ENCODE measurements around the gene KCNB1. TPM values are rescaled to one million over a fixed set of nuclear protein-coding genes. Genes with fewer than 3 reads are reported as not detected.

Gene KCNB1
- total RNA-seq, 1 experiment from 2014 or later: not detected

- BruUV-seq (replicated peaks): no TSS peak
- intact Hi-C loops (cut with micrococcal nuclease; ENCODE audit: unreplicated experiment): loop anchor here (2.0 kb wide), 1 partner anchor 278 kb away; no protein-coding TSS in a partner anchor
- peaks cover 86% of the 10 kb centered on the region for H3K27me3 Mint-ChIP-seq (ENCODE audit: unreplicated experiment)
These were observed 151.5 kb downstream of the KCNB1 start for GRCh38 chr20:49330701-49331615.

GRCh38 chr20:49328790-49329189 is 153.7 kb downstream of the KCNB1 start:
- intact Hi-C loops (cut with micrococcal nuclease; ENCODE audit: unreplicated experiment): no loop called here
- TF ChIP-seq CTCF (IDR thresholded peaks at IDR 0.05; ENCODE audit: unreplicated experiment): no peak
- Mint-ChIP-seq H3K27me3 (ENCODE audit: unreplicated experiment) (peaks cover 99% of the 10 kb centered on the region), H3K4me1 (ENCODE audit: low read depth, unreplicated experiment) (no peaks in the 10 kb centered on the region), H3K27ac (ENCODE audit: unreplicated experiment) (no peak overlapping the region), H3K36me3 (ENCODE audit: insufficient read depth, unreplicated experiment) (no peaks in the 10 kb centered on the region), H3K4me3 (ENCODE audit: low read depth, unreplicated experiment) (no peak overlapping the region), H3K9me3 (ENCODE audit: low read depth, unreplicated experiment) (peaks cover 3% of the 10 kb centered on the region)
- no peak for DNase-seq
- CTCF ChIA-PET: no interaction called here
- no TSS peak for BruUV-seq (replicated peaks)

More at GRCh38 chr20:49330701-49331615, 151.5 kb downstream of the KCNB1 start:
- Mint-ChIP-seq H3K9me3 (ENCODE audit: low read depth, unreplicated experiment) (peaks cover 3% of the 10 kb centered on the region), H3K4me1 (ENCODE audit: low read depth, unreplicated experiment) (no peaks in the 10 kb centered on the region), H3K4me3 (ENCODE audit: low read depth, unreplicated experiment) (no peak overlapping the region), H3K36me3 (ENCODE audit: insufficient read depth, unreplicated experiment) (no peaks in the 10 kb centered on the region), H3K27ac (ENCODE audit: unreplicated experiment) (no peak overlapping the region)
- no peak for TF ChIP-seq CTCF (IDR thresholded peaks at IDR 0.05; ENCODE audit: unreplicated experiment)
- DNase-seq: no peak
- CTCF ChIA-PET: interaction anchor here (0.5 to 1.5 kb wide), 6 partner anchors 8 to 1014 kb away, joined by 3 to 7 read pairs (median 4); no protein-coding TSS in a partner anchor

GRCh38 chr20:49326026-49326425 is 156.4 kb downstream of the KCNB1 start:
- CTCF ChIA-PET: no interaction called here
- Mint-ChIP-seq H3K9me3 (ENCODE audit: low read depth, unreplicated experiment) (peaks cover 3% of the 10 kb centered on the region), H3K4me3 (ENCODE audit: low read depth, unreplicated experiment) (no peak overlapping the region), H3K27ac (ENCODE audit: unreplicated experiment) (no peak overlapping the region), H3K36me3 (ENCODE audit: insufficient read depth, unreplicated experiment) (no peaks in the 10 kb centered on the region), H3K27me3 (ENCODE audit: unreplicated experiment) (peaks cover 79% of the 10 kb centered on the region), H3K4me1 (ENCODE audit: low read depth, unreplicated experiment) (no peaks in the 10 kb centered on the region)
- intact Hi-C loops (cut with micrococcal nuclease; ENCODE audit: unreplicated experiment): no loop called here
- TF ChIP-seq CTCF (IDR thresholded peaks at IDR 0.05; ENCODE audit: unreplicated experiment): no peak
- no peak for DNase-seq
- BruUV-seq (replicated peaks): no TSS peak

- Mint-ChIP-seq H3K4me3 (ENCODE audit: low read depth, unreplicated experiment) (no peak overlapping the region), H3K9me3 (ENCODE audit: low read depth, unreplicated experiment) (no peaks in the 10 kb centered on the region), H3K36me3 (ENCODE audit: insufficient read depth, unreplicated experiment) (no peaks in the 10 kb centered on the region), H3K4me1 (ENCODE audit: low read depth, unreplicated experiment) (no peaks in the 10 kb centered on the region), H3K27ac (ENCODE audit: unreplicated experiment) (no peak overlapping the region), H3K27me3 (ENCODE audit: unreplicated experiment) (peaks cover 72% of the 10 kb centered on the region)
- intact Hi-C loops (cut with micrococcal nuclease; ENCODE audit: unreplicated experiment): loop anchor here (5.0 kb wide), 1 partner anchor 77 kb away; no protein-coding TSS in a partner anchor
- CTCF ChIA-PET: interaction anchor here (1.0 to 2.5 kb wide), 3 partner anchors 76 to 80 kb away, joined by 4 to 18 read pairs (median 5); no protein-coding TSS in a partner anchor
- no TSS peak for BruUV-seq (replicated peaks)
- no peak for DNase-seq
- TF ChIP-seq CTCF (IDR thresholded peaks at IDR 0.05; ENCODE audit: unreplicated experiment): no peak
These were observed 158.2 kb downstream of the KCNB1 start for GRCh38 chr20:49324306-49324705.

All from Calu3 (cell line).